NCI-H2029 (cell line): Measurements from ENCODE around the gene L3MBTL3.
"Not testable (repeated sequence)": the region's sequence is repeated elsewhere in the genome, so short reads cannot be mapped to it uniquely, and the experiment has no call there.

ENCODE experiments used
- DNase-seq: peaks from one replicate; lab custom pipeline; 2025; lab: John Stamatoyannopoulos, UW

L3MBTL3 gene

DNA sequence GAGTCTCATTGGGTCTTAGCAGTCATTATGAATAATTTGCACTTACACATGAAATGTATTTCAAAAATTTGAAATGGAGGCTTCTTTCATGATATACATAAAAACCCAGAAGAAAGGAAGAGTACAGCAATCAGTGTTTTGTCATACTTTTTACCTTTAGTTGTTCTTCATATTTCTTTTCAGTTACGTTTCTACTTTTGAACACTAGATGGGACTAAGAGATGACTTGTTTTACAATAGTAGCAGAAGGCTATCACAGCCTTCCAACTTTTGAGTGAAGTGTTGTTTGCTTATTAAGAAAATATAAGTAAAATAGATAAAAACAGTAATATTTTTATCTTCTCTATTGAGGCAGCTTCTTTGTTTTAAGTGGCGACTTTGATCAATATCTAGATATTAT lies 58.1 kb downstream of the L3MBTL3 start:
- no peak for DNase-seq

DNA sequence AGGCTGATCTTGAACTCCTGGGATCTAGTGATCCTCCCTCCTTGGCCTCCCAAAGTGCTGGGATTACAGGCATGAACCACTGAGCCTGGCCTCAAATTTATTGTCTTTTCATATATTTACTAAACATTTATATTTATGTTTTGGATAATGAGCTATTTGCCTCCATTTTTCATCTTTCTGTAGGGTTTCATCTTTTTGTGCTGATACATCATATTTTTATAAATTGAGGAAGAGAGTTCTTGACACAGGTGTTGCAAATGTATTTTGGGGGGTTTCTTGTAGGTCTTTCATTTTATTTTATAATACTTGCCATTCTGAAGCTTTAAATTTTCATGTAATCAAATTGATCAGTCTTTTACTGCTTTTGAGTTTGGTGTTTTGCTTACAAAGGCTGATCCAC lies 72.4 kb downstream of the L3MBTL3 start:
- DNase-seq = no peak

DNA sequence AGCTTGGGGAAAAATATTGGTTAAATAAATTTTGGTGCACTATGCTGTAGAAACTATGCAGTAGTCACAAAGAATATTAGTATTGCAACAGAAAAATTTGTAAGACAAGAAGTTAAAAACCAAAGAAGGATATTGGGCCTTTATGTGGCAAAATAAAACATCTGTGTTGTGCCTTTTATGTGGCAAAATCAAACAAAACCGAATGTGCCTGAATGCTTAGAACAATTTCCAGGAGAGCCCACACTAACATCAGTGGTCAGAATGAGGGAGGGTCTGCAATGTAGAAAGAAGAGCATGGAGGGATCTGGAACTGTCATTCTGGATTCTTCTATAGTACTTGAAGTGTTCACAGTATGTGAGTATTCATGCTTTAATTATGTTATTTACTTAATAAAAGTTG lies 75.2 kb downstream of the L3MBTL3 start:
- DNase-seq = no peak

DNA sequence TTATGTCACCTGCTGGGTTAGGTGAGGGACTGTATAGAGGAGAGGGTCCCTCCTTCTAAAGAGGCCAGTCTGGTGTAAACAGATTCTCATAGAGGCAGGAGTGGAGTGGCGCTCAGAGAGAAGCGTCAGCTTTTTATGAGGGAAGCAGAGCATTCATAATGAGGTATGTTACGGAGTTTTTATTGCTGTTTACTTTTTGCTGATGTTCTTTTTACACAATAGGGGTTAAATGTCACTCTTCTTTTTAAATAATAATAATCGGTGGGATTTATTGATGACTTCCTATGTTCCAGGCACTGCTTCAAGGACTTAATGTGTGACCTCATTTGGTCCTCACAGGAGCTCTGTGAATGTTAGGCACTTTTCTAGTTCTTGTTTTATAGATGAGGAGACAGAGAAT lies 79.9 kb downstream of the L3MBTL3 start:
- DNase-seq = no peak

DNA sequence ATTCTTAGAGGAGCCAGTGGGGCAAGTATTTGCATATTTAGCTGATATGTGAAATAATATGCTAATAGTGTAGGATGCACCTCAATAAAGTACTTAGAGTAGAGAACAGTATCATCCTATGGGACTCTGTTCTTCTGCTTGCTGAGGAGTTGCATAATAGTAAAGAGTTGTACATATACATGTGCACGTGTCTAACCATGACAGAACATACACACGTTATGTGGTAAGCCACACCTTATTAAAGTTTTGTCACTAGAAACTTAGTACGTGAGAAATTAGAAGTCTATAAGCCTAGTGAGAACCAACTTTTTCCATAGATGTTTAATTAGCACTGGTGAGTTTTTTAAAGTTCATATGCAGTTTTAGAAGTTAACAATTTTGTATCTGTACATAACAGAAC lies 80.7 kb downstream of the L3MBTL3 start:
- DNase-seq = no peak

DNA sequence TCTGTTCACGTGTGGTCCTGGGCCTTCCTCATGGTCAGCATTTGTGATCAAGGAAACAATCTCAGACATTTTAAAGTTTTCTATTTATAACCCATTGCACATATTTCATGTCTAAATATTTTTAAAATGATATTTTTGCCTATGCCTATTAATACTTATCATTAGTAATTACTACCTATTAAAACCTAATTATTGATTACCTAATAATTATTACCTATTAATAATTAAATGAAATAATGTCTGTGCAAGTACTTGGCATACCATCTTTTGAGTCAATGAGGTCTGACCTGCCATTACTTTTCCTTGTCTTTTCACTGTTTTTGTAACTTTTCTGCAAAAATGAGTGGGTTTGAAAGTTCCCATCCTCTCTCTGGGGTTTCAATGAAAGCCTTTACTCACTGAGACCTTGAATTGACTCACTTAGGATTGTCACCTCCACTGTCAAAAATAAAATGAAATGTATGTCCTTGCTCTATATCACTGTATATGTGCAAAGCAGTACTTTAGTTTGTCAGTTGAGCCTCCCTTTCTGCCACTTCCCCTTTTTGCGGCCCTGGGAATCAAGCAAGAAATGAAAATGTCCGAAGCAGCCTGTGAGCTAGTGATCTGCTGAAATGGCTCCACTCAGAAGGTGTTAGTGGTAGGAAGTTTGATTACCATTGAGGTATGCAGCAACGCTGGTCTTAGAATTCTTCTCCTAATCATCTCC lies 87.8 kb downstream of the L3MBTL3 start:
- no peak for DNase-seq

DNA sequence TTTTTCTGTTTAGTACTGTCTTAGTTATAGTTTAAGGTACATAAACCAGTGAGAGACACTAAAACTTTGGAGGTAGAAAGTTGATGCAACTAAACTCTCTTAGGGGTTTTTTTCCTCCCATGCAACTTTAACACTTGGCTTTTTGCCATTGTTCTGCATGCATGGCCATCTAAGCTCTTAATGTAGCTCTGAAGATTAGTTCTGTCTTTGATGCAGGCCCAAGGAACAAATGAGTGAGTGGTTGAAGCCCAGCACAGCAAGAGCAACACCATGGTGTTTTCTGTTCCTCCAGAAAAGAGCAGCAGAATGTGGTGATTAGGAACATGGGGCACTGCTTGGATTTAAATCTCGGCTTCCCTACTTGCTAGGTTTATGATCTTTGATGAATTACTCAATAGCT lies 89.3 kb downstream of the L3MBTL3 start:
- DNase-seq = no peak

DNA sequence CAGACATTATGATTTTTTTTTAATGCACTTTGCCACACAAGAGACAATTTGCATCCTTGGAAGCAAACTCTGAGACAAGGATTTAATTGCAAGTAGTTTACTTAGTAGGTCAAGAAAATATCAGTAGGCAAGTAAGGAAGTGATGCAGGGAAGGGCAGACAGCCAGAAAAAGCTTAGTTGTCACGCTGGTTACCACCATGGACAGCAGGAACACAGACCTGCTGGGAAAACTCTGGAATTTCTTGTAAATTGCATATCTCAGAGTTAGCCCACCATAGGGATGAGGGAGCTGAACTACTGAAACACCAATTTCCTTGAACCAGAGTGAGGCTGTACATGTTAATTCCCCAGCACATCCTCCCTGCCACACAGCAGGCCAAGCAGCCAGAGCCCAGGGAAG lies 92.7 kb downstream of the L3MBTL3 start:
- DNase-seq = no peak

DNA sequence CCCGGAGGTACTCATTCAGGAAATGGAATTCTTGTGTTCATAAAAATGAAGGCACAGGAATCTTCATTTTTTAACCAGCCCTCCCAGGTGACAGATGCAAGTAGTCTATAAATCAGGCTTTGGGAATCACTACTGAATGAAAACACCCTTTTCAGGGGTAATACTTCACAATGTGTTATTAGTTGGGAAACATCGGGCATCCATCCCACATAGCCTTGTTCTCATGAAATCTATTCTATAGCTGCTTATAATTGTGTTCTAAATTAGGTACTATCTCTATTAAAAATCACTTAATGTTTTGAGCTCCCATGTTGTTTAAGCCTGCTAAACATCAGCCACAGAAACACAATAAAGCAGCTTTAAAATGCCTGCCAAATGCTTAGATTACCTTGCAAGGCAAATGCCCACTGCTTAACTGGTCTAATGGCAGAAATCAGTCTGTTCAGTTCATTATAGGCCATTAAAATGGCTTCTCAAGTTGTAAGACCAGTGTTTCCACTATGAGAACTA lies 94.9 kb downstream of the L3MBTL3 start:
- no peak for DNase-seq

DNA sequence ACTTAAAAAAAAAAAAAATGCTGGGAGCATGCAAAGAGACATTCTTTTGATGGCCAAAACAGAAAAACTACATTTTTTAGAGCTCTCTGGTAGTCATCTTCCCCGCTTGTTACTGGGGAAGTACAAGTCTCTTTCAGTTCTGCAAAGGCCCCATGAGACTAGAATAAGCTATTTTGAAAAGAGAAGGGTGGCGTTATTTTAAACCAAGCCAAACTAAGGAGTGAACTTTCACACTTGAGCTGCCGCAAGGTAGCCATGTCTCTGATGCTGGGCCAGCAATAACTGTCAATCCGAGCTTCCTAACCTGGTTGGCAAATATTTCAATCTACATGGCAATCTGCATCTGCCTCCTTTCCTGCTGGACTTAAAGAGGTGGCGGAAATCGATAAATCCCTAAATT lies 96.7 kb downstream of the L3MBTL3 start:
- DNase-seq = no peak

DNA sequence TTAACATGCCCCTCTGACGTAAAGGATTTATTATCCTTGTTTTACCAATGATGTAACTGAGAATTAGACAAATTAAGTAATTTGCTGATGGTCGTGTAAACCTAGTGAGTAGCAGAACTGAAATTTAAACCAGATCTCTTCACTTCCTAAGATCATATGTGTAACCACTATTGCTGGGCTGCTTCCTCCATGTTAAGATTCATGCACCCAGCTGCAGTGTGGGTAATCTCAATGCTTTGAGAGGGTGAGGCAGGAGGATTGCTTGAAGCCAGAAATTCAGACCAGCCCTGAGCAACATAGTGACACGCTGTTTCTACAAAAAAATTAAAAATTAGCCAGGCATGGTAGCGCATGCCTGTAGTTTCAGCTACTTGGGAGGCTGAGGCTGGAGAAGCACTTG lies 97.9 kb downstream of the L3MBTL3 start:
- DNase-seq = no peak

DNA sequence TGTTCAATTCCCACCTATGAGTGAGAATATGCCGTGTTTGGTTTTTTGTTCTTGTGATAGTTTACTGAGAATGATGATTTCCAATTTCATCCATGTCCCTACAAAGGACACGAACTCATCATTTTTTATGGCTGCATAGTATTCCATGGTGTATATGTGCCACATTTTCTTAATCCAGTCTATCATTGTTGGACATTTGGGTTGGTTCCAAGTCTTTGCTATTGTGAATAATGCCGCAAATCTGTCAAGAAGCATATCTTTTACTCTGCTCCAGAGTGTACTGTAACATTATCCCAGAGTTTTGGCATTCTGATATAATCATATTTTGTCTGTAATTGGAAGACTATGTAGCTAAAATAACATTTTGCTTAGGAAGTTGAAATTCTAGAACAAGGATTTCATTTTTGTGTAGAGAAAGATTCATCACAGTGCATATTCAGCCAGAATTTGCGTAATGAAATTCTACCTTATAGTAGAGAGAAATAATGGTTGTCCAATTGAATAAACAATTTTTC lies 98.9 kb downstream of the L3MBTL3 start:
- not testable (repeated sequence) for DNase-seq

DNA sequence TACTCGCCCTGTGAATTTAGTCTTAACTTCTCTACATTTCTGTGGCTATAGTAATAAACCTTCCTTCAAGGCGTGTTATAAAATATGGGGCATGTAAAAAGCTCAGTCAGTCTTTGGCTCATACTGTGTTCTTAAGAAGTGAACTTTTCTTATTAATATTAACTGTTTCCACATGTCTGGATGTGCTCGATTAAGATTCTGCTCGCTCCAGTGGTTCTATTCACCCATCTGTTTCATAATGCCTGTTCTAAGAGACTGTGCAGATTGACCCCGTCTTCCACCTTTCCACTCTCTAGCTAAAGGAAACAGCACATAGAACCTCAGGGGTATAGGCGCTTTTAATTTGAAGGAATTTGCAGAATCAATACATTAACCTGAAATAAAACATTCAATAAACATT lies 99.9 kb downstream of the L3MBTL3 start:
- DNase-seq = no peak

DNA sequence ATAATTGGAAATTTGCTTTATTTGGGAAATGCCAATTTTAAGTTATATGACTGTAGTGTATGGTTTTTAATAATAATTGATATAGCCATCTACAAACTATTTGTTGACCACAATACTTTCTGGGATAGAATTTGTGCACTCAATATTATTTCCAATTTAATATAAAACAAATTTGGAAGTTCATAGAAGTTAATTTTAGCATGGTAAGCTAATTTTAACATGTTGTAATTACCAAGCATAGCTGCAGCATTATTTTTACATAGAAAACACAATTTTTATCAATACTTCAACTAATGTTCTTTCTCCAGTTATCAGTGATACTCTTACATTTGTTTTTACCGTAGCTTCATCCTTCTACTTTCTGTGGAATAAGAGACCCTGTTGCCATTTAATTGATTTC lies 100.8 kb downstream of the L3MBTL3 start:
- no peak for DNase-seq

DNA sequence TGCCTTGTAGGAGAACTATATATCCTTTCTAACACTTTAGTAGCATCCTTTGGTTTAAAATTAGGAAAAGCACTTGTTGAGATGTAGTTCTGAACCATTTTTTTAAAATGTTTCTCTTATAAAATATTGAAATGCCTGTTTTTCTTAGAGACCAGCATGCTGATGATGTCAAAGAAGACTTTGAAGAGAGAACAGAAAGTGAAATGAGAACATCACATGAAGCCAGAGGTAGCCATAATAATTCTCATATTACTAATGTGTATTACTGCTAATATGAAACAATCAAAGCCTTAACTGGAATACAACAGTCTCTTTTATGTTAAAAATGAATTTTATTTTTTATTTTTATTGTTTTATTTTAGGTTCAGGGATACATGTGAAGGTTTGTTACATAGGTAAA lies 102.3 kb downstream of the L3MBTL3 start:
- DNase-seq = no peak

DNA sequence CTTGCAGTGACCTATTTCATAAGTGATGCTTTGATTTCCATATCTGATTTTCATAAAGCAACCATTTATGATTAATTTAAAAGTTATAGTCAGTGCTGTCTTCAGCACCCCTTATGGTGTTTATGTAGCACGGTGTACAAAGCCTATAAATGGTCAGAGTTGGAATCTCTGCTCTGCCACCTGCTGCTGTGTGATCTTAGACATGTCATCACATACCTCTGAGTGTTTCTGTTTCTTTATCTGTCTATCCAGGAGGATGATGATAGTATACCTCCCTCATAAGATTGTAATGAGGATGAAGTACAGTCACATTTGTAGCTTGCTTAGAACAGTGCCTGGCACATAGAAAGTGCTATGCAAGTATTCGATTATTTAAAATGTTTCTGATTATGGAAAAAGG lies 103.9 kb downstream of the L3MBTL3 start:
- no peak for DNase-seq

DNA sequence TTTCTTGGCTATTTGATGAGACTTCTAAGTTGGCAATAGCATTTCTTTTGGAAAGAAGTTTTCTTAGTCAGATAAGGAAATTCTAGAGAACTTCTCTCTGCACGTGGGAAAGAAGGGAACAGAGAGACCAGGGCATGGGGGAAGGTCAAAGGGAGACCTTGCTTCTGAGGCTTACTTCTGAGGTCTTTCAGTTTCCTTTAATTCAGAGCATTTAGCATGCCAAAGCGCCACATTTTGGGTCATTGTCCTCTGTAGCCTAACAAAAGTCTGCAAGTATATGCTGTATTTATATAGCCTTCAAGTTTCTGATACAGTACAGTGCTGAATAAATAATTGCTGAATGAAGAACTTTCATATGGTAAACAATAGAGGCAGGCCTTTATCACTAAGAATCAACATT lies 108.8 kb downstream of the L3MBTL3 start:
- no peak for DNase-seq

DNA sequence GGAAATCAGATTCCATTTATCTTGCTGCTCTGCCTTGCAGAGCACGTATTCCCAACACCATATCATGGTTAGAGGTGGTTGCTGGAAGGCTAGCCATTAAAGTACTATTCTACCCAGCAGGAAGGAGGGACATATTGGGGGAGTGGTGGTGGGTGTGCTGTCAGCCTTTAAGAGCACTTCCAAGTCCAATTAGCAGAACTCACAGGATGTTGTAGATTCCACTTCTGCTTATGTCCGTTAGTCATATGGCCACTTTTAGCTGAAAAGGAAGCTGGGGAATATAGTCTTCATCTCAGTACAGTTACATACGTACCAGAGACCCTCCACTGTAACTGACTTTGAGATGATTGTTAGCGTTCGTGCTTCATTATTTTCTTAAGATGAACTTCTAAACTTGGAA lies 109.9 kb downstream of the L3MBTL3 start:
- no peak for DNase-seq

DNA sequence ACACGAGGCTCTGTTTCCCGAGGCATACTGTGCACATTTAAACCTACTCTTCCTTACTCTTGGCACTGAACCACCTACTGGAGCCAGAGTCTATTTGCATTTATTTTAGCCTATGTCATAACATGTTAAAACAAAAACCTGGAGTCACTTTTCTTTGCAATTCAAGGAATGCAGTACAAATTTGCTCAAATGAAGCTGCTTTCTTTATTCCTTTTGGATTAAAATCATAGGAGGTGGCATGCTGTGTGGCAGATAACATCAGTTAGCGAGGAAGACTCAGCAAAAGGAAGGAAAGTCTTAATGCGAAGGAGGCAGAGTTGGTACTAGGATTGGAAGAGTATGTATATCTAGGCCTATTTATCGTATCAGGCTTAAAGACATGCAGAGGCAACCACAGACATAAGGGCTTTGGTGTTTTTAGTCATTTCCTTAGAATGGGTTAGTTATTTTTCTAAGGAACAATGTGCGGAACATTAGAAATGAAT lies 111.4 kb downstream of the L3MBTL3 start:
- DNase-seq = no peak

DNA sequence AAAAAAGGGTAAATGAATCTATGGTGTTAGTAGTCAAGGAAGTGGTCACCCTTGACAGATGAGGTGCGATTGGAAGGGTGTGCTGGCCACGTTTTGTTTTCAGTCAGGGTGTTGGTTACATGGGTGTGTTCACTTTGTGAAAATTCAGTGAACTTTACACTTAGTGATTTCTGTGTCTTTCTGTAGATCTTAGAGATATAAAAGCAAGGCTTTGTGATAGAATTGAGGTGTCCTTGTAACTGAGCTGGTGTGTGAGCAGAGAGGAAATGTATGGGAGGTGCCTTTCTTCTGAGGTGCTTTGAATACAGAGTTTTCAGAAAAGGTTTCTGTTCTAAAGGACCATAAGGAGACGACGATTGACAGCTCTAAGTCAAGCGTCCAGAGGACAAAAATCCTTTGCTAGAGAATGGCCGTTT lies 113.9 kb downstream of the L3MBTL3 start:
- DNase-seq = no peak

DNA sequence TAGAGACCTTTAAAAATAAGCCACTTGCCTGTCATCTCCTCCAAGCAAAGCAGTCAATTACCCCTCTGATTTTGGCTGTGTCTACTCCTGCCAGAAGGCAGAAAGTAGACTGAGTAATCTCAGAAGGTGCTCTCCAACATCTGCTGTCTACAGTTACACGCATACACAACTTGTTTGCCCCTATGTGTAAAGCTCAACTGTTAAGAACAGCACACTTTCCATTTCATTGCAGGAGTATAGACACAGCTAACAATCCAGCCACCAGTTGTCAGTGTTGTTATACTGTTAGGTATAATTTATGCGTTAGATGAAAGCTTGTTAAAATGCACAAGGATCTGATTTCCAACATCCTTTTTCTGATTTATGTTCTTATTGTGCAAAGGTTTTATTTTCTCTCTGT lies 116.2 kb downstream of the L3MBTL3 start:
- DNase-seq = no peak

DNA sequence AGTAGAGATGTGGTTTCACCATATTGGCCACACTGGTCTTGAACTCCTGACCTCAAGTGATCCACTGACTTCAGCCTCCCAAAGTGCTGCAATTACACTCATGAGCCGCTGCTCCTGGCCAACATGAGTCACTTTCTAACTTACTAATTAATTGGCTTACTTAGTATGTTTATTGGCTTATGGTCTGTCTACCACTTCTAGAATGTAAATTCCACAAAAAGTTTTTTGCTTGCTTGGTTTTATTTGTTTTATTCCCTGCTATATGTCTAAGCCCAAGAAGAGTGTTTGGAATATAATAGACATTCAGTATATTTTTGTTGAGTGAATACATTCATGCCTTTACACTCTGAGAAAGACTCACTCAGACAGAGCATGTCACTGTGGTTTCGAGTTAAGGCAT lies 118.4 kb downstream of the L3MBTL3 start:
- DNase-seq = no peak

DNA sequence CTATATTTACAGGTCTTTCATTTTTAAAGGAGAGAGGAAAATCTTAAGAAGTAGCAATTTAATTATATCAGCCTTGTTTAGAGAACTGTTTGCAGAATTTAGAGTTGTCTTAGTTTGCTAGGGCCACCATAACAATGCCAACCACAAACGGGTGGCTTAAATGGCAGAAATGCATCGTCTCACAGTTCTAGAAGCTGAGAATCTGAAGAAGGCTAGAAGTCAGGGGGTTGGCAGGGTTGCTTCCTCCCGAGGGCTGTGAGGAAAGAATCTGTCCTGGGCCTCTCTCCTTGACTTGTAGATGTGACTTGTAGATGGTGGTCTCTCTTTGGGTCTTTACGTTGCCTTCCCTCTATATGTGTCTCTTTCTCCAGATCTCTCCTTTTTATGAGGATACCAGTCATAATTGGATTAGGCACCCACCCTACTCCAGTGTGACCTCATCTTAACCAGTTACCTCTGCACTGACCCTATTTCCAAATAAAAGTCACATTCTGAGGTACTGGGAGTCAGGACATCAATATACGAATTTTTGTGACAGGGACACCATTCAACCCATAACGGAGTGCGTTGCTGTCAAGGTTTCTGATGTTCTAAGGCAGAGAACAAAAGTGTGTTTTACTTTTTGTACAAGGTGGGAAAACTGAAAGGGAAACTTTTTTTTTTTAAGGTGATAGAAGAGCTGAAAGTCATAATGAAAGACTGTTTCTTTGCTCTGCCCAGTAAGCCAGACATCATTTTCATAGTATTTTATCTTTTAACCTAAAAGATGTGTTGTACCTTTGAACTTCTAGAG lies 119.9 kb downstream of the L3MBTL3 start:
- DNase-seq = no peak
